Body of pancreas (tissue), 4 donors: ENCODE results near the gene TMEM52. TPM values are rescaled to one million over a fixed set of nuclear protein-coding genes. Genes with fewer than 3 reads are reported as not detected.

Source experiments
- ATAC-seq: fragments of 150-250 bp; one replicate; pipeline ENCODE4 v1.9.1; 2016
- DNase-seq, 4 donors: peaks; one replicate each; pipeline ENCODE4 v3.0.0-alpha.2; 2019
- H3K27ac ChIP-seq, 4 donors: fragments of 200-600 bp; sonication (generic); 1 replicate in 3 of 4; 2 replicates in 1 of 4; pipeline versions ENCODE4 v1.5.1 to v1.6.1; 2016 to 2019; ENCODE audit warnings: mild to moderate bottlenecking in 1 of 4, mixed read lengths in 1 of 4, moderate library complexity in 1 of 4
- H3K27me3 ChIP-seq, 2 donors: fragments of 200-600 bp; sonication (generic); one replicate each; pipeline ENCODE4 v1.6.0; 2016; ENCODE audit warnings: mild to moderate bottlenecking in 1 of 2
- H3K36me3 ChIP-seq, 2 donors: fragments of 200-600 bp; sonication (generic); replicated peaks in 1 of 2; 2 replicates each; pipeline ENCODE4 v1.5.1; 2016; ENCODE audit warnings: low read depth in 2 of 2; ENCODE audit not compliant: insufficient read depth in 1 of 2
- H3K4me1 ChIP-seq: fragments of 200-600 bp; sonication (generic); one replicate; pipeline ENCODE4 v1.6.0; 2016
- H3K4me3 ChIP-seq, 2 donors: fragments of 200-600 bp; sonication (generic); 1 replicate in 1 of 2; 2 replicates in 1 of 2; pipeline ENCODE4 v1.5.1; 2016 to 2019
- H3K9me3 ChIP-seq, 3 donors: fragments of 200-600 bp; sonication (generic); 1 replicate in 2 of 3; 2 replicates in 1 of 3; pipeline ENCODE4 v1.5.1; 2016
- POLR2A ChIP-seq, 3 donors: fragments of 450-650 bp; IDR thresholded peaks; one replicate each; pipeline ENCODE4 v1.6.1; 2016; ENCODE audit warnings: antibody characterized with exemption in 3 of 3, mild to moderate bottlenecking in 2 of 3
- WGBS, 2 donors: methylation state at CpG; one replicate each; pipeline ENCODE4 v1.1.5; 2017; 5-methylcytosine and 5-hydroxymethylcytosine counted together
- intact Hi-C: fragments of 100-400 bp; cut with DNase I; formaldehyde crosslinking; loops from one replicate; pipeline ENCODE4 v1.15.1; 2023
- total RNA-seq, 2 donors: library from RNA; depleted of rRNA; stranded (reverse); fragments of >200 nt; gene quantifications; one replicate each; pipeline ENCODE4 v1.1.0, GENCODE V29; 2016
- TF ChIP-seq, protein P1 (sequence below), 7 experiments: fragments of 450-650 bp in 4 of 7; fragments of 200-600 bp in 3 of 7; sonication (generic) in 3 of 7; IDR thresholded peaks; one replicate each; pipeline ENCODE4 v1.5.1; 2016 to 2019; ENCODE audit warnings: antibody characterized with exemption in 7 of 7

The TMEM52 gene
- total RNA-seq, 2 donors from 2014 or later: 65.6 to 107 TPM

DNA sequence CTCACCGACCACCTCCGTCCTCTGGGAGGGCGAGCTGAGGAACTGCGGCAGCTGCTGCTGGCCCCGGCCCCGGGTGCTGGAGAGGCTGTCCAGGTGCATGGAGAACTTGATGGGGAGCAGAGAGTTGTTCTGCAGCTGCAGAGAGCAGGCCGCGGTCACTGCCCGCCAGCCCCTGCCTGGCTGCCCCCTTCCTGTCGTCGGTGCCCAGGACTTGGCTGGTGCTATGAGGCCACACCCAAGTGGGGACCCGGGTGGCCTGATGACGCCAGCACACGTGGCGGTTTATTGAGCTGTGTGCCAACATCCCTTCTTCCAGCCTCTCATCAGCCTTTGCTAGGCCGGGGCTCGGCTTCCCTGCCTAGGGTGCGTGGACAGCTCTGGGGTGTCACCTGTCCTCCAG lies 5.3 kb upstream of the TMEM52 start:
- ATAC-seq: no peak
- TF ChIP-seq, protein P1, sequence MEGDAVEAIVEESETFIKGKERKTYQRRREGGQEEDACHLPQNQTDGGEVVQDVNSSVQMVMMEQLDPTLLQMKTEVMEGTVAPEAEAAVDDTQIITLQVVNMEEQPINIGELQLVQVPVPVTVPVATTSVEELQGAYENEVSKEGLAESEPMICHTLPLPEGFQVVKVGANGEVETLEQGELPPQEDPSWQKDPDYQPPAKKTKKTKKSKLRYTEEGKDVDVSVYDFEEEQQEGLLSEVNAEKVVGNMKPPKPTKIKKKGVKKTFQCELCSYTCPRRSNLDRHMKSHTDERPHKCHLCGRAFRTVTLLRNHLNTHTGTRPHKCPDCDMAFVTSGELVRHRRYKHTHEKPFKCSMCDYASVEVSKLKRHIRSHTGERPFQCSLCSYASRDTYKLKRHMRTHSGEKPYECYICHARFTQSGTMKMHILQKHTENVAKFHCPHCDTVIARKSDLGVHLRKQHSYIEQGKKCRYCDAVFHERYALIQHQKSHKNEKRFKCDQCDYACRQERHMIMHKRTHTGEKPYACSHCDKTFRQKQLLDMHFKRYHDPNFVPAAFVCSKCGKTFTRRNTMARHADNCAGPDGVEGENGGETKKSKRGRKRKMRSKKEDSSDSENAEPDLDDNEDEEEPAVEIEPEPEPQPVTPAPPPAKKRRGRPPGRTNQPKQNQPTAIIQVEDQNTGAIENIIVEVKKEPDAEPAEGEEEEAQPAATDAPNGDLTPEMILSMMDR (IDR thresholded peaks at IDR 0.05): no peak
- H3K27ac ChIP-seq: no peak overlapping the region
- DNase-seq: peak in 1 of 4 donors; percentile 13
- no peaks in the 10 kb centered on the region for H3K36me3 ChIP-seq
- 43% methylated on average over 15 of the region's 18 CpGs; no CpG with 5 or more reads in 1 of the 2 donors for WGBS, 2 donors
- H3K4me3 ChIP-seq: no peak overlapping the region
- H3K27me3 ChIP-seq: no peaks in the 10 kb centered on the region
- no peaks in the 10 kb centered on the region for H3K9me3 ChIP-seq
- peaks cover 20% of the 10 kb centered on the region for H3K4me1 ChIP-seq
- intact Hi-C loops: no loop called here

- Histone ChIP-seq H3K4me3 (no peak overlapping the region), H3K9me3 (no peaks in the 10 kb centered on the region), H3K27me3 (no peaks in the 10 kb centered on the region), H3K4me1 (peaks cover 19% of the 10 kb centered on the region), H3K36me3 (no peaks in the 10 kb centered on the region), H3K27ac (no peak overlapping the region)
- DNase-seq (peak in 1 of 4 donors; percentile 25), ATAC-seq (no peak)
- WGBS, 2 donors: 74 to 88% methylated on average over 10 to 26 of the region's 29 CpGs
- intact Hi-C loops: no loop called here
- no peak for TF ChIP-seq POLR2A (IDR thresholded peaks at IDR 0.05)
- TF ChIP-seq, protein P1 (IDR thresholded peaks at IDR 0.05): no peak
These were observed 4.1 kb upstream of the TMEM52 start for GRCh38 chr1:1922956-1923833.

DNA sequence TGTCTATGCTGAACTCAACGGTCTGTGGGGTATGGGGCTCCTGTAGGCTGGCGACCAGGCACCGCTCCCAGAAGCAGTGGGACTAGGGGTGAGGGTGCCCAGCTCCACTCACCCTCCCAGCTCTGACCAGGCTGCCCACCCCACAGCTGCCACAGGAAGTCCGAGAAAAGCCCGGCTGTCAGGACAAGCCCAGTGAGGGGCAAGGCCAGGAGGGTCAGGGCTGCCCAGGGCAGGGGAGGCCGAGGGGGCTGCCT lies 3.5 kb upstream of the TMEM52 start:
- H3K27ac ChIP-seq: no peak overlapping the region
- H3K4me3 ChIP-seq: no peak overlapping the region
- intact Hi-C loops: no loop called here
- no peak for TF ChIP-seq POLR2A (IDR thresholded peaks at IDR 0.05)
- TF ChIP-seq, protein P1 (IDR thresholded peaks at IDR 0.05): no peak
- 77% methylated on average over 6 of the region's 6 CpGs; no CpG with 5 or more reads in 1 of the 2 donors for WGBS, 2 donors
- peaks cover 19% of the 10 kb centered on the region for H3K4me1 ChIP-seq
- no peaks in the 10 kb centered on the region for H3K9me3 ChIP-seq
- H3K36me3 ChIP-seq: no peaks in the 10 kb centered on the region
- ATAC-seq (no peak), DNase-seq (no peak)
- no peaks in the 10 kb centered on the region for H3K27me3 ChIP-seq

DNA sequence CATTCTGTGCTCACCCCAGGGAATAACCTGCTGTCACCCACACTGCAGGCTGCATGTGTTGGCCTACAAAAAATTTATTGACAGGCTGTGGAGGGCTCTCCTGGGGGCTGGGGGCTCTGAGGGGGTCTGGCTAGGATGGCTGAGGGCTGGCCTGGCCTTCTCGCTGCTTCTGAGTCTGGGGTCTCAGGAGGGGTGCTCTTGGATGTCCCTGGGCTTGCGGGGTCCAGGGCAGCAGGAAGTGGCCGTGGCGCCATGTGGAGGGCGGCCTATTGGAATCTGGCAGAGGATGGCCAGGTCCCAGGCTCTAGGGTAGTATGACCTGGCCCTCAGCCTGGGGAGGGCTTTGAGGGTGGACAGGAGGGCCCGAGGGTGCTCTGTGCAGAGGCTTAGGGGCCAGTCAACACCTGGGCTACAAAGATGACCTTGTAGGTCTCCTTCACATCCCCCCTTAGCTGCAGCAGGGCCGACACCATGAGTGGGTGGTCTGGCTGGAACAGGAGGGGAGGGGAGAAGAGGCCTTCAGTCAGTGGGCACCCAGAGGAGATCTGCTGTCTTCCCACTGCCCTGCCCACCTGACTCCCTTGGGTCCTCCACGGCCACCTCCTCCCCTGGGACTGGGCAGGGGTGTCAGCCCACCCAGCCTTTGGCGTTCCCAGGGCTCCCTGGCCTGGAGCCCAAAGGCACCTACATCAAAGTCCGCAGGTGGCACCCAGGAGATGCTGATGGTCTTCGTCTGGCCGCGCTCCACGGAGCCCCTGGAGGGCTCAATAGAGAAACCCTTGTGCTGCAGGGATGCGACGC lies 3.0 kb upstream of the TMEM52 start:
- peaks cover 24% of the 10 kb centered on the region for H3K4me1 ChIP-seq
- ATAC-seq: no peak
- TF ChIP-seq, protein P1 (IDR thresholded peaks at IDR 0.05): no peak
- TF ChIP-seq POLR2A (IDR thresholded peaks at IDR 0.05): no peak
- no peaks in the 10 kb centered on the region for H3K36me3 ChIP-seq
- H3K27me3 ChIP-seq: no peaks in the 10 kb centered on the region
- no peak for DNase-seq
- 84 to 88% methylated on average over 2 to 16 of the region's 16 CpGs for WGBS, 2 donors
- intact Hi-C loops: no loop called here
- H3K27ac ChIP-seq: no peak overlapping the region
- H3K4me3 ChIP-seq: no peak overlapping the region
- no peaks in the 10 kb centered on the region for H3K9me3 ChIP-seq
